Bone marrow (tissue), 2 donors: Measurements from ENCODE around the gene ANKS1A.
"Not testable (repeated sequence)": the region's sequence is repeated elsewhere in the genome, so short reads cannot be mapped to it uniquely, and the experiment has no call there.

ENCODE experiments used
- DNase-seq, 2 donors: peaks; one replicate each; lab custom pipeline; 2025; lab: John Stamatoyannopoulos, UW

ANKS1A gene

GRCh38 chr6:34917626-34918285 is 28.7 kb downstream of the ANKS1A start:
- DNase-seq = no peak

DNA sequence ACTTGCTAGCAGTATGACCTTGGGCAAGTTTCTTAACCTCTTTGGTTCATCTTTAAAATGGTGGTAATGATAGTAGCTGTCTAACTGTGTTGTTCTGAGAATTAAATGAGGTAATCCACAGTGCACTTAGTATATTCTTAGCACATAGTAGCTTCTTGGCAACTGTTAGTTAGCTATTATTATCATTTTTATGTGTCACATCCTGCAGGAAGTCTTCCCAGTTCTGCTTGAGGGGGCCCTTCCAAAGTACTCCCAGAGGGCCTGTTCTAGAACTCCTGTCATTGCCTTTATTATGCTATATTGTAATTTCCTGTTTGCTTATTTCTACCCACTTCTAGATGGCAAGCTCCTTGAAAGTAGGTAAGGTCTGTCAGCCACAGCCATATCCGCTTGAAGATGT is 30.6 kb downstream of the ANKS1A start:
- peak in 1 of 2 donors; percentile 13 for DNase-seq

- DNase-seq = no peak
Observed at GRCh38 chr6:34920097-34920496, 31.0 kb downstream of the ANKS1A start.

GRCh38 chr6:34922177-34922663 is 33.2 kb downstream of the ANKS1A start:
- peak in 1 of 2 donors; percentile 16 for DNase-seq

DNA sequence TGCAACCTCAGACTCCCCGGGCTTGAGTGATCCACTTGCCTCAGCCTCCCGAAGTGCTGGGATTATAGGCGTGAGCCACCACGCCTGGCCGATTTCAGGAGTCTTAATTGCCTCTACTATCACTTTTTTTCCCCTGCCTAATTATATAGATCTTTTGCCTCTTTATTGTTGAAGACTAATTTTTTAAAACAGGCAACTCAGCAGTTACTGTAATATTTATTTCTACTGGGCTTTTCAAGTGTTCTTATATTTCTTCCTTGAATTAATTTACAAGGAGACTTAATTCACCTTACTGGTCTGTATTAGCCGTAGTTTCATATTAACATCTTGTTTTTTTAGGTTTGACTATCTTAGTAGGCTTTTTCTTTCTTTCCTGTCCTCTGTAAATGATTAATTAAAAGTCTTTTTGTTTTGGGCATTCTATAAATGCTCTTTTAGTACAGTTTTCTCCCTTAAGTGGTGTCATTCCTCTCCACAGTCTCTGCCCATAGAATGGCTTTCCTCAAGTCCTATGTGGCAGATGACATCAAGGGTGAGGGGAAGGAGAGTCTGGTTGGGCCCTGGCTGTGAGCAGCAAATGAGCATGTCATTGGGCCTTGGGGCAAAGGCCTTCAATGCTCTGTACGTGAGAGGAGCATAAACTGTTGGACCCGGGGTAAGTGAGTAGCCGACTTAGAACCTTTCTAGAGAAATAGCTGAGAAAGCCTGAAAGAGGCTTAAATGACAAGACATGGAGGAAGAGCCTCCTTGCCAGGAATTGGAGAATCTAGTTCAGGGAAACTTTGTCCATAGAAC is 36.0 kb downstream of the ANKS1A start:
- DNase-seq = no peak

DNA sequence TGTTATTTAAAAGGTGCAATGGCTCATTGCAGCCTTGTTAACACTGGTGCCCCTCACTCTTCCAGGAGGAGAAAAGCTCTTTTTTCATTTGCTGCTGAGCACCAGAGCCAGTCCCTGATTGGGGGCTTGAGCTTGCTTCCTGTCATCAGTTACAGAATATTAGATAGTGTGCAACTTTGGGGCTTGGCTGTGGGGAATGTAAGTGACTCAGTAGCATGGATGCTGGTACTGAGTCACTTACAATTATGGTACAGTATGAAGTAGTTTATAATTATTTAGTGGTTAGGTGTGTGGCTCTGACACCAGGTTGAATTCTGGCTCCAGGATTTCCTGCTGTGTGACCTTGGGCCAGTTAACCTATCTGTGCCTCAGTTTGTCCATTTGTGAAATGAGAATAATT is 37.6 kb downstream of the ANKS1A start:
- no peak for DNase-seq

- DNase-seq = no peak
Observed at GRCh38 chr6:34928220-34928619, 39.2 kb downstream of the ANKS1A start.

DNA sequence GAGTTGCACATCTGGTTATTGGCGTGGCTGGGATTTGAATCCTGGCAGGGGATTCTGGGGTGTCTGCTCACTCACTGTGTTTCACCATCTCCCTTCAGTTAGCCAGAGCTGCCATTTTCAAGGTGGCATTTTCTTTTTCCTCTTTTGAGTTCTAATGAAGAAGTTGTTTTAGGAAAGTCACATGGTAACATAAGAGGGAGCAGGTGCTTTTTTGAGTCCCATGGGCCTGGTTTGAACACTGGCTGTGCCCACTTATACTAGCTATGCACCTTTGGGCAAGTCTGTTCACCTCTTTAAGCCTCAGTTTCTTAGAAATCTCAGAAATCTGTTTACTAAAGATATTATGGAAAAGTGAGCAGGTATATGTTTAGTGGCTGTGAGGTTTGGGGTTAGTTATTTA is 39.6 kb downstream of the ANKS1A start:
- DNase-seq = no peak

DNA sequence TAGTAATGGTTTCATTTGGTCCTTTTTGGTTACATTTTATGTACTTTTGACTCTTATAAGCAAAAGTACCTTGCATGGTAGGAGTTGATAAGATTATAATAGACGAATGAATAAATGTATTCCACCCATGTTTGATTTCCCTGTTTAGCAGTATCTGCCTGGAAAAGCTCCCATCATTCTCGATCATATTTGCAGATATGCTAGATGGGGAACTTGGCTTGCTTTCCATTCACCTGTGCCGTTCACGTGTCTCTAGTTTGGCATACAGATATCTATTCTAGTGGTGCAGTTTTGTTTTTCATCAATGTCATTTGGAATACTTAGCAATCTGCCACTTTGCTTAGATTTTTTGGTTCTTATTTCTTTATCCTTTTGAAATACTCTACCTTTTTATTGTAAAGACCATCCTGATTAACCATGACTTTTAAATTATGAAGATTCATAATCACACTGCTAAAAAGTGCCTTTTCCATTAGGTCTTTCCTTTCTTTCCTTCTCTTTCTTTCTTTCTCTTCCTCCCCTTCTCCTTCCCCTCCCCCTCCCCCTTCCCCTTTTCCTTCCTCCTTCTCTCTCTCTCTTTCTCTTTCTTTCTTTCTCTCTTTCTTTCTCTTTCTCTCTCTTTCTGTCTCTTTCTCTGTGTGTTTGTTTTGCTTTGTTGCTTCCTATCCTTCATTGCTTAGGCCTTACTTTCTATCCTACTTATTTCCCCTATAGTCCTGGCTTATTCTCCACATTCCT is 40.4 kb downstream of the ANKS1A start:
- no peak for DNase-seq

DNA sequence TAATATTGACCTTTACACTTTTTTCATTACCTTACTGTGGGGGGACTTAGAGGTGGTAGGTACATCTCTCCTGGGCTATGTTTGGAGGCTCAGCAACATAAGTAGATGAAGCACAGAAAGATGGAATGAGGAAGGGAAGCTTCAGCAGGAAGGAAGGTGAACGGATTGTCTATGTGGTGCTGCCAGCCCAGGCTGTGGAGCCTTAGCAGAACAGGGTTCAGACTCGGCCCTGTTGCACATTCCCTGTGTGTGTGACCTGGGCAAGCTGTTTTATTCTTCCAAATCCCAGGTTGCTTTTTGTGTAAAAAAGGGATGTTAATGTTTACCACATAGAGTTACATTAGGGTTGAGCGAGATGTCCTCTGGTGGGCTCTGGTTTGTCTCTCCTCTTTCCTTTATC is 41.2 kb downstream of the ANKS1A start:
- no peak for DNase-seq

- DNase-seq = not testable (repeated sequence)
Observed at GRCh38 chr6:34932202-34932601, 43.1 kb downstream of the ANKS1A start.

DNA sequence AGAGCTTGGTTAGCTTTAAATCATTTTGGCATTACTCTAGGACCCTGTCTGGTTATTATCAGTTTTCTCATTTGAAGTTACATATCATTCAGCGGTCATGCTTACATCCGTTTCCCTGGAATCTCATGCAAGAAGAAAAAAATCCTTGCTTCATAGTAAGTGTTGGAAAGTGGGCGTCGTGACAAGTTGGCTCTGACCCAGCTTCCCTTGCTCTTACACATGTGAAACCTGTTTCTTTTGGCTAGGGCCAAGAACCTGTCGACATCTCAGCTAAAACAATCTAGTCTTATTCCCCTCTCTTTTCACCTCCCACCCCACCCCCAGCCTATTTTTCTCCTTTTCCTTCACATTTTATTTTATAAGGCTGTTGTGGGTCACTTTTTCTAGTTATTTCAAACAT is 45.5 kb downstream of the ANKS1A start:
- DNase-seq = no peak

DNA sequence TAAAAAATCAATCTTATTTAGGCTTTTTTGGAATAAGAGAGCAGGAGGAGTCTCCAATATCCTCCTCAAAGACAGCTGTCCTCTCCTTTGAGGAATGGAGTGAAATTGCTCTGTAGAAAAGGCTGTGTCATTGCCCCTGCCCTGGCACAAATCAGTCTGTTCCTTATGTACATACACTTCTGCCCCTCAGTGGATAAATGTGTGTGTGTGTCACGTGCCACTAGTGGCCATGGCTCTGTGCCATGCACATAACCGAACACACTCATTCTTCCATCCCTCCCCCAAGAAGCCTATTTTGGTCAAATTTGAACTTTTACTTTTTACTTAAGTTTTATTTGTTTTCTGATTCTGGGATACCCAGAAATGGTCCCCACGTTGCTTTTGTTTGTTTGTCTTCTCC is 49.2 kb downstream of the ANKS1A start:
- DNase-seq = peak in 1 of 2 donors; percentile 54

- DNase-seq = no peak
Observed at GRCh38 chr6:34940030-34940434, 51.0 kb downstream of the ANKS1A start.

DNA sequence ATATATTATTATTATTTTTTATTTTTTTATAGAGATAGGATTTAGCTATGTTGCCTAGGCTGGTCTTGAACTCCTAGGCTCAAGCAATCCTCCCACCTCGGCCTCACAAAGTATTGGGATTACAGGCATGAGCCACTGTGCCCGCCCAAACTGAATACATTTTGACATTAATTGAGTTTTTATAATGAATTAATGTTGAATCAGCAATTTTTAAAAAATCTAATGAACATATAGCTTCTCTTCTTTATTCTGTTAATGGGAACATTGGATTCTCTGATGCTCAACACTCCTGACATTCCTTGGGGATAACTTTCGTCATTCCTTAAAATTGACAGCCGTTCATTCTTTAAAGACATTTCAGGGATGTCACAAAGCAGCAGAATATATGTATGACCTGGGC is 52.4 kb downstream of the ANKS1A start:
- no peak for DNase-seq

DNA sequence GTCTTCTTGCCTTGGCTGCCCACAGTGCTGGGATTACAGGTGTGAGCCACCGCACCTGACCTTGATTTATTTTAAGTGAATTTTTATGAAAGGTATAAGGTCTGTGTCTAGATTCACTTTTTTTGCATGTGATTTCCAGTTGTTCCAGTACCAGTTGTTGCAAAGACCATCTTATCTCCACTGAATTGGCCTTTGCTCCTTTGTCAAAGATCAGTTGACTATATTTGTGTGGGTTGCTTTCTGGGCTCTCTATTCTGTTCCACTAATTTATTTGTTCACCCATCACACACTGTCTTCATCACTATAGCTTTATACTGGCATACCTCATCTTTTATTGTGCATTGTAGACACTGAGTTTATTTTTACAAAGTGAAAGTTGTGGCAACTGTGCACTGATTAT is 56.3 kb downstream of the ANKS1A start:
- DNase-seq = no peak

DNA sequence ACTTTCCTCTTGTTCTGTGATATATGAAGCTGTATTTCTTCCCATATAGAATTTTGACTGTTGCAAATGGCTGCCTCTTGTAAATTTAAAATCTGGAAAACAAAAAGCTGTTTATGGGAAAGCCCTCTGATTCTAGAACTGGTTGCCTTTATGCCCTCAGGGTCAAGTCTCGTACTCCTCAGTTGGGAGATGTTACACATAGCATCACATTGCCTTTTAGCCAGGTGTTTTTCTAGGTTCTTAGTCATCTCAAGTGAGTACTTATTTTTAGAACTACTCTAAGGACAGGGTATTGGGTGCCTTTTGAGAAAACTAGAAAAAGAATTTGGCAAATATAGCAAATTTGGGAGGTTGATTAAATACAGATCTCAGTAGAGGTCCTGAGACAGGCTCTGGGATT is 58.5 kb downstream of the ANKS1A start:
- DNase-seq = no peak

DNA sequence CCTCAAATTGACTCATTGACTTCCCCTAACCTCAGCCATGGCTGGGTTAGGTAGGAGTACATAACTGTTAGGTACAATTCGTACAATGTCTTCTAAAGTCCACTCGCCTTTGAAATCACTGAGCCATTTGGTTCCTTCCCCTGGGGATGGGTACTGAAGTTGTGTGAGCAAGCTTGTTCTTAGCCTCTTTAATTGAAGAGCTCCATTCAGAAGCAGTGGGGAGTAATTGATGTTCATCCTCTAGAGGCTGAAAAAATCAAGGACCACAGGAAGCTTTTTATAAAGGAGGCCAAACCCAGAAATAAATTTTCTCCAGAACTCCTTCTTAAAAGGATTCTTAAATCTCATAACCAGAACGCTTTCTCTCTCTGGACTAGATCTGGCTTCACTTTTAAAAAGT is 60.6 kb downstream of the ANKS1A start:
- no peak for DNase-seq

DNA sequence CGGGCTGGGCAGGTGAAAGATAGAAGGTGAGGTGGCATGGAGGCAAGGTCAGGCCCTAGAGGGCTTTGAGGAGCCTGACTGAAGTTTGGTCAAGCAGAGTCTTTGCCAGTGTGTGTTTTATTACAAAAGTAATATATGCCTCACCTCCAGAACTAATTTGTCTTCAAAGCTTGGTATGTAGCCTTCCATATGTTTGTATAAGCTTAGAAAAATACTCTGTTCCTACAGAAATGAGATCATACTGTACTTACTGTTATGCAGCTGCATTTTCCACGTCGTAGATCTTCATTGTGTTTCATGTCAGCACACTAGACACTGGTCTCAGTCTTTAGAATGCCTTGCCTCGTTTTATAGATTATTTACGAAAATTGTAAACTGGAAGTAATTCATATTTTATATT is 61.8 kb downstream of the ANKS1A start:
- DNase-seq = no peak

DNA sequence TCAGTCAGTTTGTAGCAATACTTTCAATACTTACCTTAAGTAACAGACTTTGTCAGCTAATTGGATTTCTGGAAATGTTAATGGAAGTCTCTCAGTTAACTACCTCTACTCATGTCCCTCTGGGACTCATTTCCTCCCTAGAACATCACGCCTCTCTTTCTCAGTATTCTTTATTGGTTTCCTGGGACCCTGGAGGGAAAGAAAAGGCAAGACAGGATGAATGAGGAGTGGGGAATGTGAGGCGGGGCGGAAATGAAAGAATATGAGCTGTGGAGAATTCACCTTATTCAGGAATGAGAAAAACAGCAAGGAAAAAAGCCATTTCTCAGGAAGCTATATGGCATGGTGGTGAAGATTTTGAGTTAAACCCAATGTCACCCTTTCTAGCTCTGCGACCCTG is 62.7 kb downstream of the ANKS1A start:
- no peak for DNase-seq

GRCh38 chr6:34953061-34954025 is 64.3 kb downstream of the ANKS1A start:
- no peak for DNase-seq

- DNase-seq = peak in 1 of 2 donors; percentile 89
Observed at GRCh38 chr6:34955442-34955841, 66.4 kb downstream of the ANKS1A start.
